LNCaP clone FGC (cell line): ENCODE measurements around the gene FTCD.

Experiments
- DNase-seq: peaks from one replicate; pipeline ENCODE4 v3.0.0-alpha.2; 2011; ENCODE audit warnings: low read depth
- H3K4me3 ChIP-seq: 2 replicates; pipeline ENCODE4 v1.5.1; 2011; ENCODE audit warnings: mild to moderate bottlenecking, low read depth, low read length, control low read depth
- CTCF ChIP-seq: IDR thresholded peaks from 2 replicates; pipeline ENCODE4 v1.5.1; 2012; ENCODE audit warnings: mild to moderate bottlenecking; ENCODE audit not compliant: control insufficient read depth, insufficient read depth; ENCODE audit errors: extremely low read depth

FTCD gene

GRCh38 chr21:46122237-46122671 is 33.1 kb downstream of the FTCD start:
- TF ChIP-seq CTCF: no peak
- H3K4me3 ChIP-seq: no peak overlapping the region
- DNase-seq: no peak

- H3K4me3 ChIP-seq: no peak overlapping the region
- DNase-seq: no peak
- no peak for TF ChIP-seq CTCF
Measured at GRCh38 chr21:46121286-46122221, 33.8 kb downstream of the FTCD start.

GRCh38 chr21:46120301-46121285 is 34.8 kb downstream of the FTCD start:
- DNase-seq: no peak
- H3K4me3 ChIP-seq: no peak overlapping the region
- no peak for TF ChIP-seq CTCF

- H3K4me3 ChIP-seq: no peak overlapping the region
- DNase-seq: no peak
- TF ChIP-seq CTCF: no peak
Measured at GRCh38 chr21:46119637-46120271, 35.6 kb downstream of the FTCD start.

GRCh38 chr21:46119144-46119636 is 36.2 kb downstream of the FTCD start:
- DNase-seq: no peak
- TF ChIP-seq CTCF: no peak
- H3K4me3 ChIP-seq: no peak overlapping the region

- no peak for TF ChIP-seq CTCF
- no peak for DNase-seq
Measured at GRCh38 chr21:46118316-46119143, 36.8 kb downstream of the FTCD start.

More at GRCh38 chr21:46118316-46119143, 36.8 kb downstream of the FTCD start:
- no peak overlapping the region for H3K4me3 ChIP-seq
